ENCODE results near the gene STAT5A. TPM values are rescaled to one million over a fixed set of nuclear protein-coding genes. Genes with fewer than 3 reads are reported as not detected.

Gene STAT5A
- total and polyA plus RNA-seq, 2 experiments from 2014 or later = 2.3 to 18.1 TPM

DNA sequence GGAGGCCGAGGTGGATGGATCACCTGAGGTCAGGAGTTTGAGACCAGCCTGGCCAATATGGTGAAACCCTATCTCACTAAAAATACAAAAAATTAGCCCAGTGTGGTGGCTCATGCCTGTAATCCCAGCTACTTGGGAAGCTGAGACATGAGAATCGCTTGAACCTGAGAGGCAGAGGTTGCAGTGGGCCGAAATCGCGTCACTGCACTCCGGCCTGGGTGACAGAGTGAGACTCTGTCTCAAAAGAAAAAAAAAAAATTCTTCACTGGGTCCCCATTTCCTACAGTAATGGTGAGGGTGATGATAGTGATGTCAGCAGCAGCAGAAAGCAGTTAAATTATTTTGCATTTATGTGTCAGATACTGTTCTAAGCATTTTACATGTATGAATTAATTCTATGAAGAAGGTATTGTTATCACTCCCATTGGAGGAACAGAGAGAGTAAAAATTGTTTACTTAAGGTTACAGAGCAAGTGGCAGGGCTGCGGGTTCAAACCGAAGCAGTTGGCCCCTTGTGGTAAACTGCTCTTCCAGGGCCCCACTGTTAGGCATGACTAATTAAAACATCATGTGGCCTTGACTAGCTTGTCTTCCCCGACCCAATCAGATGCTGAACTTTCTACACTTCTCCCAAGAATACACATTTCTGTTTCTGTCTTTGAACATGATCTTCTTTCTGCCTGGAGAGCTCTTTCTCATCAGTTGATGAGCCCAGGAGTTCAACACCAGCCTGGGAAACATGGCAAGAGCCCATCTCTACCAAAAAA lies 54.1 kb downstream of the STAT5A start (continued):
- TF ChIP-seq, protein P1, sequence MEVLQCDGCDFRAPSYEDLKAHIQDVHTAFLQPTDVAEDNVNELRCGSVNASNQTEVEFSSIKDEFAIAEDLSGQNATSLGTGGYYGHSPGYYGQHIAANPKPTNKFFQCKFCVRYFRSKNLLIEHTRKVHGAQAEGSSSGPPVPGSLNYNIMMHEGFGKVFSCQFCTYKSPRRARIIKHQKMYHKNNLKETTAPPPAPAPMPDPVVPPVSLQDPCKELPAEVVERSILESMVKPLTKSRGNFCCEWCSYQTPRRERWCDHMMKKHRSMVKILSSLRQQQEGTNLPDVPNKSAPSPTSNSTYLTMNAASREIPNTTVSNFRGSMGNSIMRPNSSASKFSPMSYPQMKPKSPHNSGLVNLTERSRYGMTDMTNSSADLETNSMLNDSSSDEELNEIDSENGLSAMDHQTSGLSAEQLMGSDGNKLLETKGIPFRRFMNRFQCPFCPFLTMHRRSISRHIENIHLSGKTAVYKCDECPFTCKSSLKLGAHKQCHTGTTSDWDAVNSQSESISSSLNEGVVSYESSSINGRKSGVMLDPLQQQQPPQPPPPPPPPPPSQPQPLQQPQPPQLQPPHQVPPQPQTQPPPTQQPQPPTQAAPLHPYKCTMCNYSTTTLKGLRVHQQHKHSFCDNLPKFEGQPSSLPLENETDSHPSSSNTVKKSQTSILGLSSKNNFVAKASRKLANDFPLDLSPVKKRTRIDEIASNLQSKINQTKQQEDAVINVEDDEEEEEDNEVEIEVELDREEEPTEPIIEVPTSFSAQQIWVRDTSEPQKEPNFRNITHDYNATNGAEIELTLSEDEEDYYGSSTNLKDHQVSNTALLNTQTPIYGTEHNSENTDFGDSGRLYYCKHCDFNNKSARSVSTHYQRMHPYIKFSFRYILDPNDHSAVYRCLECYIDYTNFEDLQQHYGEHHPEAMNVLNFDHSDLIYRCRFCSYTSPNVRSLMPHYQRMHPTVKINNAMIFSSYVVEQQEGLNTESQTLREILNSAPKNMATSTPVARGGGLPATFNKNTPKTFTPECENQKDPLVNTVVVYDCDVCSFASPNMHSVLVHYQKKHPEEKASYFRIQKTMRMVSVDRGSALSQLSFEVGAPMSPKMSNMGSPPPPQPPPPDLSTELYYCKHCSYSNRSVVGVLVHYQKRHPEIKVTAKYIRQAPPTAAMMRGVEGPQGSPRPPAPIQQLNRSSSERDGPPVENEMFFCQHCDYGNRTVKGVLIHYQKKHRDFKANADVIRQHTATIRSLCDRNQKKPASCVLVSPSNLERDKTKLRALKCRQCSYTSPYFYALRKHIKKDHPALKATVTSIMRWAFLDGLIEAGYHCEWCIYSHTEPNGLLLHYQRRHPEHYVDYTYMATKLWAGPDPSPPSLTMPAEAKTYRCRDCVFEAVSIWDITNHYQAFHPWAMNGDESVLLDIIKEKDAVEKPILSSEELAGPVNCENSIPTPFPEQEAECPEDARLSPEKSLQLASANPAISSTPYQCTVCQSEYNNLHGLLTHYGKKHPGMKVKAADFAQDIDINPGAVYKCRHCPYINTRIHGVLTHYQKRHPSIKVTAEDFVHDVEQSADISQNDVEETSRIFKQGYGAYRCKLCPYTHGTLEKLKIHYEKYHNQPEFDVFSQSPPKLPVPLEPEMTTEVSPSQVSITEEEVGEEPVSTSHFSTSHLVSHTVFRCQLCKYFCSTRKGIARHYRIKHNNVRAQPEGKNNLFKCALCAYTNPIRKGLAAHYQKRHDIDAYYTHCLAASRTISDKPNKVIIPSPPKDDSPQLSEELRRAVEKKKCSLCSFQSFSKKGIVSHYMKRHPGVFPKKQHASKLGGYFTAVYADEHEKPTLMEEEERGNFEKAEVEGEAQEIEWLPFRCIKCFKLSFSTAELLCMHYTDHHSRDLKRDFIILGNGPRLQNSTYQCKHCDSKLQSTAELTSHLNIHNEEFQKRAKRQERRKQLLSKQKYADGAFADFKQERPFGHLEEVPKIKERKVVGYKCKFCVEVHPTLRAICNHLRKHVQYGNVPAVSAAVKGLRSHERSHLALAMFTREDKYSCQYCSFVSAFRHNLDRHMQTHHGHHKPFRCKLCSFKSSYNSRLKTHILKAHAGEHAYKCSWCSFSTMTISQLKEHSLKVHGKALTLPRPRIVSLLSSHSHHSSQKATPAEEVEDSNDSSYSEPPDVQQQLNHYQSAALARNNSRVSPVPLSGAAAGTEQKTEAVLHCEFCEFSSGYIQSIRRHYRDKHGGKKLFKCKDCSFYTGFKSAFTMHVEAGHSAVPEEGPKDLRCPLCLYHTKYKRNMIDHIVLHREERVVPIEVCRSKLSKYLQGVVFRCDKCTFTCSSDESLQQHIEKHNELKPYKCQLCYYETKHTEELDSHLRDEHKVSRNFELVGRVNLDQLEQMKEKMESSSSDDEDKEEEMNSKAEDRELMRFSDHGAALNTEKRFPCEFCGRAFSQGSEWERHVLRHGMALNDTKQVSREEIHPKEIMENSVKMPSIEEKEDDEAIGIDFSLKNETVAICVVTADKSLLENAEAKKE (CRISPR knock-in tag; IDR thresholded peaks at IDR 0.05) = no peak

DNA sequence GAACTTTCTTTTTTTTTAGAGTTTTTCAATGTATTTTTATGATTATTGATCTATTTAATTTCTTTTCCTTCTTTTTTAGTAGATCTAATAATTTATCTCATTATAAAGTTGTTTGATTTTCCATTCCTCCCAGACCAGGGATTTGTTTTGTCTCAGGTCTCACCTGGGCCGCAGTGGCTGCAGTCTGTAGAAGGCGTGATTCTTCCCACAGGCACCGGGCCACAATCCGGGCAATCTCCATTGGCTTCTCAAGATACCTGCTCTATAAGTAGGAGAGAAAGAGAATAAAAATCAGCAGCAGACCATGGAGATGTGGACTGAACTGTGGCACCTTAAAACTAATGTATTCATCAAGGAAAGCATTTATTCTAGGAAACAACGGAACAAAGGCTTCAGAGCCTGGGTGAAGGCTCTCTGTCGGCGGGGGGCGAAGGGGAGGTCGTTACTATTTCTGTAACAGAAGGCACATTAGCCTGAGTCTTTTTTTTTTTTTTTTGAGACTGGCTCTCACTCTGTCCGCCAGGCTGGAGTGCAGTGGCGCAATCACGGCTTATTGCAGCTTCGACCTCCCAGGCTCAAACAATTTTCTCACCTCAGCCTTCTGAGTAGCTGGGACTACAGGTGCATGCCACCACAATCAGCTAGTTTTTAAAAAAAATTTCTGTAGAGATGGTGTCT lies 57.2 kb downstream of the STAT5A start:
- H3K4me3 ChIP-seq = no peak overlapping the region
- H2AFZ ChIP-seq = no peak overlapping the region
- H3K27me3 ChIP-seq (ENCODE audit: insufficient read depth) = no peaks in the 10 kb centered on the region
- H3K79me2 ChIP-seq (replicated peaks; ENCODE audit: insufficient read depth) = peaks cover 30% of the 10 kb centered on the region
- peak overlapping the region; percentile 69 for H3K27ac Mint-ChIP-seq
- peaks cover 3% of the 10 kb centered on the region for H3K27me3 Mint-ChIP-seq (ENCODE audit: insufficient read depth, low read depth, poor library complexity)
- no peak for DNase-seq (ENCODE audit: low spot score)
- no peak overlapping the region for H3K4me2 ChIP-seq
- H3K4me1 Mint-ChIP-seq = peaks cover 24% of the 10 kb centered on the region; the same call in 2 of the 3 replicates
- H3K9me2 ChIP-seq (ENCODE audit: insufficient read depth) = no peaks in the 10 kb centered on the region; the same call in 1 of the 2 replicates
- H3K4me1 ChIP-seq (ENCODE audit: insufficient read depth) = peaks cover 6% of the 10 kb centered on the region; the same call in 1 of the 2 replicates
- H3F3A ChIP-seq (replicated peaks; ENCODE audit: low read depth) = peaks cover 7% of the 10 kb centered on the region
- peaks cover 4% of the 10 kb centered on the region; the same call in 1 of the 2 replicates for H4K20me1 ChIP-seq (replicated peaks; ENCODE audit: insufficient read depth)
- H3K36me3 ChIP-seq (ENCODE audit: insufficient read depth) = peaks cover 15% of the 10 kb centered on the region
- H3K9me3 Mint-ChIP-seq = no peaks in the 10 kb centered on the region
- H3K4me3 Mint-ChIP-seq = no peak overlapping the region
- H3K36me3 Mint-ChIP-seq (ENCODE audit: low read depth) = peaks cover 58% of the 10 kb centered on the region
- ATAC-seq = no peak
- peak overlapping the region; percentile 74; the same call in 1 of the 2 replicates for H3K27ac ChIP-seq (ENCODE audit: low read depth)
- TF ChIP-seq, protein P2, sequence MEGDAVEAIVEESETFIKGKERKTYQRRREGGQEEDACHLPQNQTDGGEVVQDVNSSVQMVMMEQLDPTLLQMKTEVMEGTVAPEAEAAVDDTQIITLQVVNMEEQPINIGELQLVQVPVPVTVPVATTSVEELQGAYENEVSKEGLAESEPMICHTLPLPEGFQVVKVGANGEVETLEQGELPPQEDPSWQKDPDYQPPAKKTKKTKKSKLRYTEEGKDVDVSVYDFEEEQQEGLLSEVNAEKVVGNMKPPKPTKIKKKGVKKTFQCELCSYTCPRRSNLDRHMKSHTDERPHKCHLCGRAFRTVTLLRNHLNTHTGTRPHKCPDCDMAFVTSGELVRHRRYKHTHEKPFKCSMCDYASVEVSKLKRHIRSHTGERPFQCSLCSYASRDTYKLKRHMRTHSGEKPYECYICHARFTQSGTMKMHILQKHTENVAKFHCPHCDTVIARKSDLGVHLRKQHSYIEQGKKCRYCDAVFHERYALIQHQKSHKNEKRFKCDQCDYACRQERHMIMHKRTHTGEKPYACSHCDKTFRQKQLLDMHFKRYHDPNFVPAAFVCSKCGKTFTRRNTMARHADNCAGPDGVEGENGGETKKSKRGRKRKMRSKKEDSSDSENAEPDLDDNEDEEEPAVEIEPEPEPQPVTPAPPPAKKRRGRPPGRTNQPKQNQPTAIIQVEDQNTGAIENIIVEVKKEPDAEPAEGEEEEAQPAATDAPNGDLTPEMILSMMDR (conservative IDR thresholded peaks at IDR 0.05; ENCODE audit: low read depth in 2 of 2) = no peak
- TF ChIP-seq, protein P1 (CRISPR knock-in tag; IDR thresholded peaks at IDR 0.05) = no peak
- TF ChIP-seq ZNF114 (CRISPR knock-in tag; IDR thresholded peaks at IDR 0.05) (no peak), NANOG (IDR thresholded peaks at IDR 0.05; ENCODE audit: borderline replicate concordance) (no peak), CREB1 (CRISPR knock-in tag; IDR thresholded peaks at IDR 0.05; ENCODE audit: low read depth) (no peak)

Measured in GM23338 (cell line).